ENCODE measurements around the gene OPA1. TPM values are rescaled to one million over a fixed set of nuclear protein-coding genes. Genes with fewer than 3 reads are reported as not detected.
A peak's percentile ranks its signal among the peaks of the same experiment; 100 is the strongest.

Gene OPA1
- total RNA-seq: 100 to 1,000 TPM in 1 of 2 donors, 10 to 100 TPM in 1; 81.7 to 116 TPM
- long read RNA-seq, full-length matches to known transcripts: 51 of 73 reads
- long read RNA-seq, partial matches to known transcripts: 11 of 73 reads
- long read RNA-seq, other reads (novel, unspliced or antisense): 11 of 73 reads

GRCh38 chr3:193592841-193593667 lies at the start of gene OPA1:
Gene OPA1 (plus strand): TSS chr3:193593208. CDS start chr3:193593378, 170 bp downstream.
- intact Hi-C loops (cut with DNase I, micrococcal nuclease): no loop called here
- peak; percentile 94 for ATAC-seq
- peak; percentile 97 to 98 for DNase-seq

- intact Hi-C loops (cut with DNase I, micrococcal nuclease): no loop called here
- ATAC-seq (no peak), DNase-seq (no peak)
These were observed 48.7 kb upstream of the OPA1 start for GRCh38 chr3:193544289-193544688.

- no peak for ATAC-seq
- intact Hi-C loops (cut with DNase I, micrococcal nuclease): no loop called here
These were observed 47.7 kb upstream of the OPA1 start for GRCh38 chr3:193545304-193545703.

GRCh38 chr3:193546129-193546528 lies 46.9 kb upstream of the OPA1 start:
- no peak for ATAC-seq
- no peak for DNase-seq
- intact Hi-C loops (cut with DNase I, micrococcal nuclease): no loop called here

More at GRCh38 chr3:193545304-193545703, 47.7 kb upstream of the OPA1 start:
- DNase-seq: no peak

GRCh38 chr3:193548406-193548805 lies 44.6 kb upstream of the OPA1 start:
- no peak for ATAC-seq
- intact Hi-C loops (cut with DNase I, micrococcal nuclease): no loop called here

GRCh38 chr3:193552923-193553322 lies 40.1 kb upstream of the OPA1 start:
- DNase-seq (no peak), ATAC-seq (no peak)
- intact Hi-C loops (cut with DNase I, micrococcal nuclease): no loop called here

More at GRCh38 chr3:193548406-193548805, 44.6 kb upstream of the OPA1 start:
- DNase-seq: no peak

- intact Hi-C loops (cut with DNase I, micrococcal nuclease): no loop called here
- ATAC-seq (no peak), DNase-seq (no peak)
These were observed 39.4 kb upstream of the OPA1 start for GRCh38 chr3:193553586-193553985.

GRCh38 chr3:193554811-193555210 lies 38.2 kb upstream of the OPA1 start, which contains the start of gene ATP13A4:
Gene ATP13A4 (minus strand): TSS chr3:193554895. CDS start chr3:193554799, 96 bp downstream.
- DNase-seq (peak; percentile 72 to 85), ATAC-seq (peak; percentile 92)

GRCh38 chr3:193556841-193557240 lies 36.2 kb upstream of the OPA1 start:
- ATAC-seq: peak; percentile 75
- DNase-seq: peak; percentile 64 to 76
- intact Hi-C loops (cut with DNase I, micrococcal nuclease): no loop called here

More at GRCh38 chr3:193554811-193555210, 38.2 kb upstream of the OPA1 start, which contains the start of gene ATP13A4:
- intact Hi-C loops (cut with DNase I, micrococcal nuclease): no loop called here

- intact Hi-C loops (cut with DNase I, micrococcal nuclease): no loop called here
- ATAC-seq (no peak), DNase-seq (no peak)
These were observed 33.9 kb upstream of the OPA1 start for GRCh38 chr3:193559100-193559499.

GRCh38 chr3:193560091-193560490 lies 32.9 kb upstream of the OPA1 start:
- intact Hi-C loops (cut with DNase I, micrococcal nuclease): no loop called here
- no peak for DNase-seq
- no peak for ATAC-seq

- ATAC-seq: no peak
- DNase-seq: no peak
- intact Hi-C loops (cut with DNase I, micrococcal nuclease): no loop called here
These were observed 32.1 kb upstream of the OPA1 start for GRCh38 chr3:193560870-193561269.

- intact Hi-C loops (cut with DNase I, micrococcal nuclease): no loop called here
- DNase-seq (no peak), ATAC-seq (peak; percentile 59)
These were observed 29.6 kb upstream of the OPA1 start for GRCh38 chr3:193563426-193563825.

GRCh38 chr3:193564012-193564411 lies 29.0 kb upstream of the OPA1 start:
- peak; percentile 46 to 66 for DNase-seq
- ATAC-seq: peak; percentile 98
- intact Hi-C loops (cut with DNase I, micrococcal nuclease): no loop called here

GRCh38 chr3:193569119-193569518 lies 23.9 kb upstream of the OPA1 start:
- intact Hi-C loops (cut with DNase I, micrococcal nuclease): no loop called here

GRCh38 chr3:193572426-193572908 lies 20.5 kb upstream of the OPA1 start:
- intact Hi-C loops (cut with DNase I, micrococcal nuclease): loop anchor here in 1 of 2 donors (5.0 to 10.0 kb wide), 3 partner anchors 110 to 1108 kb away; no protein-coding TSS in a partner anchor

More at GRCh38 chr3:193569119-193569518, 23.9 kb upstream of the OPA1 start:
- ATAC-seq (no peak), DNase-seq (no peak)

GRCh38 chr3:193573403-193574191 lies 19.4 kb upstream of the OPA1 start:
- ATAC-seq: no peak
- intact Hi-C loops (cut with DNase I, micrococcal nuclease): loop anchor here in 1 of 2 donors (5.0 to 10.0 kb wide), 3 partner anchors 111 to 1109 kb away; no protein-coding TSS in a partner anchor

More at GRCh38 chr3:193572426-193572908, 20.5 kb upstream of the OPA1 start:
- DNase-seq (peak in 1 of 2 donors; percentile 42), ATAC-seq (peak; percentile 86)

GRCh38 chr3:193574488-193575070 lies 18.4 kb upstream of the OPA1 start:
- no peak for DNase-seq
- ATAC-seq: no peak
- intact Hi-C loops (cut with DNase I, micrococcal nuclease): loop anchor here in 1 of 2 donors (5.0 to 10.0 kb wide), 3 partner anchors 112 to 1110 kb away; no protein-coding TSS in a partner anchor

More at GRCh38 chr3:193573403-193574191, 19.4 kb upstream of the OPA1 start:
- no peak for DNase-seq
